Stimulated activated CD8-positive, alpha-beta memory T cell treated with anti-CD3 and anti-CD28 coated beads, Interleukin-12 subunit alpha, Interleukin-12 subunit beta, amount 100 ng/mL, for 1 hour (primary cell): Measurements from ENCODE around the gene RMI2.

ENCODE experiments used
- DNase-seq: peaks from one replicate; pipeline ENCODE4 v3.0.0-alpha.2; 2020; ENCODE audit warnings: low read depth

RMI2 gene

DNA sequence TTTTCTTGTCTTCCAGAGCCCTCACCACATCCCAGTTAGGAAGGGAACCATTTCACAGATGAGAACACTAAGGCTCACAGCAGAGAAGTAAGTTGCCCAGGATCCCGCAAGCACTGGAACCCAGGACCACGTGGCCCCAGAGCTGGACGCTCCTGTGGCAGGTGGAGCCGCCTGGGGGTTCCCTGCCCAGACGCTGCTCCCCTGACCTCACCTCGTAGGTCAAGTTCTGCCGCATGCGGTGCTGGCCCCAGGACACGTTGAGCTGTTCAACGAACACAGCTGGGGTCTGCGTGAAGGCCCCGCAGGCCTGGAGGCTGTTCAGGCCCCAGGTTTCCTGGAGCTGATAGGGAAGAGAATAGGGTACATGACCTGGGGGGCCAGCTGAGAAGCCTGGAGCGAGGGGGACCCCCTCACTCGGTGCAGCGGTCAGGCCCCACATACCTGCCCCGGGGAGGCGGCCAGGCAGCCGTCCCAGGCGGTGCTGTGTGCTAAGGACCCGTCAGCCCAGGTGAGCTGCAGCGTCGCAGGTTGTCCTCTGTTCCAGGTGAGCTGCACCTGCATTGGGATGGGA lies 54.1 kb downstream of the RMI2 start:
- DNase-seq, result no peak

GRCh38 chr16:11400076-11400475 lies 54.8 kb downstream of the RMI2 start:
- DNase-seq, result no peak
